Caki2 (cell line): ENCODE results near the gene RAP1A. TPM values are rescaled to one million over a fixed set of nuclear protein-coding genes. Genes with fewer than 3 reads are reported as not detected.

ENCODE experiments used
- DNase-seq: peaks from one replicate; pipeline ENCODE4 v3.0.0-alpha.2; 2015; ENCODE audit warnings: low read depth
- in situ Hi-C: cut with HindIII; loops from 2 replicates; pipeline ENCODE4 v1.10.0; 2016; ENCODE audit warnings: low sequenced_read_pairs, low pct_unique_long_range_greater_than_20kb, mixed read lengths
- total RNA-seq: library from RNA; depleted of rRNA; stranded (reverse); fragments of >200 nt; shearing (Covaris generic); gene quantifications from 2 replicates; pipeline ENCODE4 v1.2.3, GENCODE V29; 2014; ENCODE audit warnings: low replicate concordance

The RAP1A gene
- total RNA-seq, 1 experiment from 2014 or later: 15.3 TPM

DNA sequence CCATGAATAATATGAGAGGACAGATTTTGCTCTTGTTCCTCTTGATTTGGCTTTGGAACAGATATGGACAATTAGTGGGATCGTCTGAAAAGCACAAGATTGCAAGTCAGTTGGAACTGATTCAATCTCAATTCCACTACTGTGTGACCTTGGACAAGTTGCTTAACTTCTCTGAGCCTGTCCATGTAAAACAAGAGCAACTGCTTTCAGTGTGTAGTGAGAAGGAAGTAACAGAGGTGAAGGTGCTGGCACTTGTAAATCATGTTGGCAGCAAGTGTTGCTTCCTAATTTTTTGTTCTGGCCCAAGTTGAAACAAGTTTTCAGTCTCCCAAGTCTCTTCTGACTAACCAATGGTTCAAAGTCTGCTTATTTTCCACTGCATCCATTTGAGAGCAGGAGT, 104.3 kb downstream of the RAP1A start:
- in situ Hi-C loops: no loop called here

DNA sequence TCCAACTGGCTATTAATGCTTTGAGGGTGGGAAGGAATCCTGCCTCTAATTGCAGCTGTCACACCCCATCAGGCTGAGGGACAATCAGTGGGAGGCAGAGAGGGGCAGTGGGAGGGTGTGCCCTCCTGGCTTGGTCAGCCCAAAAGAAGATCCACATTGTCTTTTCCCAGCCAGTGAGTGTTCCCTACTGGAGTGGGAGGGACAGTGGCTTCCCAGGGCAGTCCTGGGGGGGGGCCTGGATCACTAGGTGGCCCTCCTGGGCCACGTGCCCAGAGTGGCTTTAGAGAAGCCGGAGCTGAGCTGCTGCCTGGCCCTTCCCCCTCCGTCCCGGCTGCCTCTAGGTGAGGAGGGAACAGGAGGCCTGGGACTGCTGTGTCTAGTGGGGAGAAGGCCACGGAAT, 105.6 kb downstream of the RAP1A start:
- no peak for DNase-seq
- in situ Hi-C loops: no loop called here

More for the DNA sequence above, 104.3 kb downstream of the RAP1A start:
- DNase-seq: no peak

DNA sequence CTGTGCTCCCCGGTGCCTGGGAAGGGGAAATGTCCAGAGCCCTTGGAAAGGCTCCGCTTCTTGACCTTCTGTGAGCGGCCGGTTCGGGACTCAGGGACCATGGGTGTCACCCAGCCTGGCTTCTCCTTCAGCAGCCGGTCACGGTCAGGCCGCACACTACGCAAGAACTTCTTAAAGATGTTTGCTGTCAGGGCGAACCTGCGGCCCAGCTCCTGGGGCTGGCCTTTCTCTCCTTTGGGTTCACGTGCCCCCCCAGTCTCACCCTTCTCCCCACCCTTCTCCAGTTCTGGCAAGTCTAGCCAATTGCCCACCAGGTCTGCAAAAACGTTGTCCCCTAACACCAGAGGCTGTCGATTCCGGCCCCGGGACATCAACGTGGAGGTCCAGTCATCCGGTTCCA, 107.5 kb downstream of the RAP1A start:
- no peak for DNase-seq
- in situ Hi-C loops: no loop called here

DNA sequence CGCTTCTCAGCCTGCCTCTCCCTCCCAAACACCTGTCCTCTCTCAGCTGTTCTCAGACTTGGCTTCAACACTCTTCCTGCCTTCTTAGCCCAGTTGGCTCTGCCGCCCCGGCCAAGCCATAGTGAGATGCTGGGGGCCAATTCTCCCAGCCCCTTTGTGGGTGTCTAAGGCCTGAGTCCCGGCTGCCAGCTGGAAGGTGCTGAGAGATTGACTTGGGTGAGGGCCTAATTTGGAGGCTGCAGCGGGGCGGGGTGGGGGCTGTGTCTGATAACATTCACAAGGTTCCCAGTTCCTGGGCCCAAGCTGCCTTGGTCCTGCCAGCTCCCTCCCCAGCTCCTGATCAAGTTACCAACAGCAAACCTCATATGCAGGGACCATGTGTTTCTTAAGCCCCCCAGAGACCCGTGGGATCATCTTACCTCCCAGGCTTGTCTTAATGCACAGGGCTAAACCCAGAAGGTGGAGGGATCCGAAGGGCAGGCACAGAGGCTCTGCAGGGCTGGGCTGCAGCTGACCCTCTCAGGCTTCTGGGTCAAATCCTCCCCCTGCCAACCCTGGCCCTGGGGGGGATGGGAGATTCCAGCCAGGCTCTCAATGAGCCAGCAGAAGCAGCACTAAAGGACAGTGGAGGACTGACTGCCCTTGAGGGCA, 109.8 kb downstream of the RAP1A start:
- in situ Hi-C loops: no loop called here
- no peak for DNase-seq

DNA sequence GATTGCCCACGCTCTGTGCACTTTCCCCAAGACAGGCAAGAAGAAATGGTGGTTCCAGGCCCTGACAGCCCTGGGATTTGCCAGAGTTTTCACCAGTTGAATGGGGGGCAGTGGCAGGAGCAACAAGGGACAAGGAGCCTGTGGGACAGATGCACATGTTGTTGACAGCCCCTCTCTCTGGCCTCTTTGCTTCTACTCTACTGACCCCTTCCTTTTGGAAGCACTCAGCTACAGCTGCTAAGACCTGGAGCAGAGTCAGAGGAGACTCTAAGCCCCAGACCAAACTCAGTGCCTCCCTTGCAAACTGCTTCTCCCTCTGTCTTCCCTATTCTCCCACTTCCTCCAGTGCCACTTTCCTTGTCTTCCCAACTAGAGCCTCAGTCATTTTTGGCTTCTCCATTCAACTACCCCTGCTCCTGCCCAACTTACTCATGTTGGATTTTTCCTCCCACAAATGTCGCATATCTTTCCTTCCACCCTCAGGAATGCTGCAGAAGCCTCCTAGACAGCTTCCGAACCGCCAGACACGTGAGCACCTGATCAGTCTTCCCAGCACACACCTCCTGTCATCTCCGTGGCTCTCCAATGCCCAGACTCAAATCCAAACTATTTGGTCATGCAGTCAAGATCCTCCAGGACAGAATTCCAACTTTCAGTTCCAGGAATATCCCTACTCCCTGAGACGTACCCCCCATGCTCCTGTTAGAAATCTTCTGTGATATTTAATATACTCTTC, 110.5 kb downstream of the RAP1A start:
- no peak for DNase-seq

DNA sequence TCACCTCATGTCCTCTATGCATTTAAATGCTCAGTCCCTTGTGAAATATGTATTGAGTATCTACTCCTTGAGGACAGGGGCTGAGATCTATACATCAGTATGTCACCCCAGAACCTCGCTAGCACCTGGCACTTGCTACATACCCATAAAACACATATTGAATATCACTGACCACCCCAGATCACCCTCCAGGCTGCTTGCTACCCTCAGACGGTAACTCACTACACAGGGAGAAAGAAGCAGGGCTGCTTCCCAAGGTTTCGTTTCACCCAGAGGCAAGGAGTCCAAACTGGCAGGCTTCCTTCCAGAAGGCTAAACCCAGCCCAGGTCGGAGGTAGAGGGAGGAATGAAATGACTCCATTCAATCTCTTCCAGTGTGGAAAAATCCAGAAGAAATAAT, 111.1 kb downstream of the RAP1A start:
- in situ Hi-C loops: no loop called here
- DNase-seq: no peak

More for the DNA sequence above, 110.5 kb downstream of the RAP1A start:
- in situ Hi-C loops: no loop called here

DNA sequence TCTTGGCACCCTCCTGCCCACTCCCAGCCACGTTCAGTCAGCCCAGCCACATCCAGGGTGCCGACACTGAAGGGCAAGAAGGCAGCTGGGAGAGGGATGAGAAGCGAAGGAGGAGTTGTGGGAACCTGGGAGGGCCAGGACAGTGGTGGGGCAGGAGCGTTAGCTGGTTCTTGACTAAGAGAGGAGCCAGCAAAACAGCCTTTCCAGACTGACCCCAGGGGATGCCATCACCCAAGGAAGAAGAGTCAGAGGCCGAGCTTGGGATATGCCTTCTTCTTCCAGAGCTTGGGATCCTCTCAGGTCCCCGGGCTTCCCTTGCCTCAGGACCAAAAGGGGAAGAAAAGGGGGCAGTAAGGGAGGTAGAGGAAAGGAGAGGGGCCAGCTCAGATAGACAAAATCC, 112.4 kb downstream of the RAP1A start:
- in situ Hi-C loops: no loop called here
- DNase-seq: no peak

DNA sequence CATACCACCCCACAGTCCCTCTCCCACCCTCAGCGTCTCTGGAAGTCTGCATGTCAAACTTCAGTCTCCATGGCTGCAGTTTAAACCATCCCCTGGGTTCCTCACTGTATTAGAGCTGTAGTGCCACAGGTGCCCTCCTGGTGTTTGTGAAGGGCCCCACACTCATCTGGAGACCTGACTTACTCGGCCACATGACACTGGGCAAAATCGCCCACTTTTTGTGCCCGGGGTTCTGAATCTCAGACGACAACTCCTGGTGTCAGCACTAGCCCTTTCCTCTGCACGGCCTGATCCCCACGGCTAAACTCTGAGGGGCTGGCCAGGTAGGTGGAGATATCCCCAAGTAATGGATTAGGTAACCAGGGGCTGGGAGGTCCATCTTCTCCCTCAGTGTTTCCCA, 113.1 kb downstream of the RAP1A start:
- no peak for DNase-seq
- in situ Hi-C loops: no loop called here

DNA sequence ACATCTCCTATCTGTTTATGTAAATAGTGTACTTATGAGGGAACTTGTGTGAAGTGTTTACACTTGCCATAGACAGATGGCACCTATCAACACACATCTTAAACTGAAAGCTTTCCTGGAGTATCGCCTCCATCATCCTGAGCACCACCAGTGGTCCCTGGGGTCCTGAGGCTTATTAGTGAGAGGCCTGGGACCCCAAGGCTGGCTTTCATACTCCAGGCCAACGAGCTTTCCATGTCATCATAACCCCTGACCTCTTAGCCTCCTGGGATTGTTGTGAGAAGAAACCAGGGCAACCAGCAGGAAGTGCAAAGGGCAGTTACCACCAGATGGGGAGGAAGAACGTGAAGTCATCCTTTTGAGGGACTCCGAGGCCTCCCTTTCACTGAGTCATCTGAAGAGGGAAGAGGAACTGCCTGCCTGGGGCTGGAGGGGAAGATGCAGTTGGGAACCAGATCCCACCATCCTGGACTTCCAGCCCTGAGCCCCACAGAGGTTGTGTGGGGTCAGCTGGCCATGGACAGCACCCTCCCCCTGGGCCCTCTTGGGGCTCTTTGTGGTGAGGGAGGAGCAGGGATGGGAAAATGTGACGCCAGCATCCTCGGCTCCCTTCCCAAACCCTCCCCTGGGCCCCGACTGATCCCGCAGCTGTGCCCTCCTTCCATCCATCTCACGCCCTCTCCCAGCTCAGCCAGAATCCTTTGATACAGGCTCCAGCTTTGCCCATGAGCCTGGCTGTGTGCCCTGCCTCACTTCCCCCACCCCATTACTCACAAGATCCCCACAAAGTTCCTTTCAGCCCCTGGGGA, 113.8 kb downstream of the RAP1A start:
- no peak for DNase-seq
- in situ Hi-C loops: no loop called here

DNA sequence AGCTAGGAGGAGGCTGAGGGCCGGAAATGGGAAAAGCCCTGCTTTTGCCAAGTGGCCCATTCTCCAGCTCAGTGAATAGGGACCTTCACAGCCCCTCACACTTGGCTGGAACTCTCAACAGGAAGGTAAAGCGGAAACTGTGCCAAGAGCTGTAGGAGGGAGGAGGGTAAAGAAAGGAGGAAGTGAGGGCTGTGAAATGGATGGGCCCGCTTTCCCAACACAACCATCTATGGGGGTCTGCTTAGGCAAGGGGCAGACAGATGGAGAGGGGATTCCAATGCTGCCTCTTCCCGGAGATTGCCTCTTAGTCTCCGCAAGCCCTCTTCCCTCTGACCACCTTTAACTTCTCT, 114.4 kb downstream of the RAP1A start:
- in situ Hi-C loops: no loop called here
- no peak for DNase-seq

DNA sequence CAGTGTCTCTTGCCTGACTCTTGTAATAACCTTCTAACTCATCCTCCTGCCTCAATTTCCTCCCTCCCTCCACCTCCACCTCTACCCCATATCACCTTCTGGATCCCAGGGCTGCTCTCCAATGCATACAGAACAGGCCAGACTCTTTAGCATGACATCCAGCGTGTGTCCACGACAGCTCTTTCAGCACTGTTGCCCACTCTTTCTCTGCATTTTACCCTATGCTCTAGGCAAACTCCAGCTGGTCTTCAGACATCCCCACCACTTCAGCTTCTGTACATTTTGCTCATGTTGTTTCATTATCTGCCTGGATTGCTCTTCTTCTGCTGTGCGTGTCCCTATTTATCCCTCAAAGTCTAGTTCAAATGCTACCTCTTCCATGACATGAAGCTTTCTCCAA, 114.8 kb downstream of the RAP1A start:
- no peak for DNase-seq
- in situ Hi-C loops: no loop called here

DNA sequence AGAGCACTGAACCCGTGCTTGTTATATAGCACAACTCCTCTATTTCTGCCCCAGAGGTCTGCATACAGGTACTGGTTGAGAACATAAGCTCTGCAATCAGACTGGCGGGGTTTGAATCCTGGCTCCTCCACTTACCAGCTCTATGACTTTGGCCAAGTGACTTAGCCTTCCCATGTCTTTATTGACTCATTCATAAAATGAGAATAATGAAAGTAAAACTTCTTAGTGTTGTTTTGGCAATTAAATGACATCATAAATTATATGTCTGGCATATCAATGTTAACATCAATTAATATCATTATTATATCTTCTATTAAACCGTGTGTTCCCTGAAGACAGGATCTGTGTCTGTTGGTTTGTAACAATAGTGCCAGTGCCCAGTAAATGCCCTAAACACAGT, 115.3 kb downstream of the RAP1A start:
- in situ Hi-C loops: no loop called here

DNA sequence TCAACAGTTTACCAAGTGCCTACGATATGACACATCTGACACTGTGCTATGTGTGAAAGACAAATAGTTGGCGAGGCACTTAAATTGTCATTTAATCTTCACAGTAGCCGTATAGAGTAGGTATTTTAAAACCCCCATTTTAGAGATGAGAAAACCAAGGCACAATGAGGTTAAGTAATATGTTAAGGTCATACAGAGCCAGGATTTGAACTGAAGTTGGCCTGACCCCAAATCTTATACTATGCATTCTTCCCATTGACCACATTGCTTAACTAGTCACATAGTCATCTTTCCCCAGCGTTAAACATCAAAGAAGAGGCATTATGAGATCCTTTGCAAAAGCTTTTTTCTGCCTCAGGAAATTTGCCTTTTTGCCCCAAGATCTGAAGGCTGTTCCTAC, 115.7 kb downstream of the RAP1A start:
- in situ Hi-C loops: no loop called here
- DNase-seq: no peak

More for the DNA sequence above, 115.3 kb downstream of the RAP1A start:
- no peak for DNase-seq

DNA sequence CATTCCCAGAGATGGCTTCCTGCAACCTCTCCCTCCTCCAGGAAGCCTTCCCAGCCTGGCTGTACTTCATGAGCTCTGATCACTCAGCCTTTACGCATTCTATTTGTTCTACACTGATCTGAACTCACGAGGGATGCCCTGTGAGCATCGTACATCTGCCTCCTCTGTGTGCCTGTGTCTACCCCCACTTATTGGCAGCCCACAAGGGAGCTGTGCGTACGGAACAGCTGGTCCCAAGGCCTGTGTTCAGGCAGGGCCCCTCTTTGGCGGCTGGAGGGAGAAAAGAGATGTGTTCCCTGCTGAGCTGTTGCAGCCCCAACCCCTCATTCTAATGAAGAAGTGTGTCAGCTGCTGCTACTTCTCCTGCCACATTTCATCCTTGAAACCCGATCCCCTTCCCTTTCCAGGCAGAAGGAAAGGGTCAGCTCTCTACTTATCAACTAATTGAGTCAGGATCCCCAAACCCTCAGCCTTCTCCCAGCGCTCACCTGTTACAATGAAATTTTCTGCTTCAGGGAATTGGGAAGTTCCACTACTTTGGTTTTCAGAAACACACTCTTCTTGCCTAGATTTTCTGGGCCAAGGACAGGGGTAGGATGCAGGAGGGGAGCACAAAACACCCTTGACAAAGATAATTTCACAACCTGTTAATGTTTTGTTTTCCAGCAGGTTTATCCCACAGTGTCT, 116.4 kb downstream of the RAP1A start:
- in situ Hi-C loops: no loop called here
- DNase-seq: no peak

DNA sequence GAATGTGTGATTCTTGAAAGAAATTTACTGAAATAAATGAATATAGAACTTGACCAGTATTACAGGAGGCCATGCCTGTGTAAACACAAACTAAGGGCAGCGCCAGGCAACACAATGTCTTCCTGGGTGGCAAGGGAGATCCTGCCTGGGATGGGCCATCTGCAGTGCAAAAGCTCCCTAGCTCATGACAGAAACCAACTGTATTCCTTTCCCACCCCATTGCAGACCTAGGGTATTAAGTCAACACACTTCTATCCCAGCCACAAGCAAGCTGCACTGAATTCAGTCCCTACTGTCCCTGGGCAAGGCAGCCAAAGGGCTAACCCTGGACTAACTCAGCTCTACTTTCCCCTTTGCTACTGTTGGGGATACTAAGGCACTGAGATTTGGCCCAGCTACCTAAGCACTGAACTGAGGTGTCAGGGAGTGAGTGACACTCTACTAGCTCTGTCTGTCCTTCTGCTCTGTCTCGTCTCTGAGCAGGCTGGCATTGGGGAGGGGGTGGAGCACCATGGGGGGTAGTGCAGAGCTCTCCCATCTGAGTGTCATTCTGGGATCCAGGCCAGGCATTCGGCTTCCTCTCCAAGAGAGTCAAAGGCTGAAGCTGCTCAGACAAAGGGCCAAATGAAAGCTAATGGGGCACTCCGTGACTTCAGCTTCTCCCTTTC, 117.1 kb downstream of the RAP1A start:
- no peak for DNase-seq
- in situ Hi-C loops: no loop called here

DNA sequence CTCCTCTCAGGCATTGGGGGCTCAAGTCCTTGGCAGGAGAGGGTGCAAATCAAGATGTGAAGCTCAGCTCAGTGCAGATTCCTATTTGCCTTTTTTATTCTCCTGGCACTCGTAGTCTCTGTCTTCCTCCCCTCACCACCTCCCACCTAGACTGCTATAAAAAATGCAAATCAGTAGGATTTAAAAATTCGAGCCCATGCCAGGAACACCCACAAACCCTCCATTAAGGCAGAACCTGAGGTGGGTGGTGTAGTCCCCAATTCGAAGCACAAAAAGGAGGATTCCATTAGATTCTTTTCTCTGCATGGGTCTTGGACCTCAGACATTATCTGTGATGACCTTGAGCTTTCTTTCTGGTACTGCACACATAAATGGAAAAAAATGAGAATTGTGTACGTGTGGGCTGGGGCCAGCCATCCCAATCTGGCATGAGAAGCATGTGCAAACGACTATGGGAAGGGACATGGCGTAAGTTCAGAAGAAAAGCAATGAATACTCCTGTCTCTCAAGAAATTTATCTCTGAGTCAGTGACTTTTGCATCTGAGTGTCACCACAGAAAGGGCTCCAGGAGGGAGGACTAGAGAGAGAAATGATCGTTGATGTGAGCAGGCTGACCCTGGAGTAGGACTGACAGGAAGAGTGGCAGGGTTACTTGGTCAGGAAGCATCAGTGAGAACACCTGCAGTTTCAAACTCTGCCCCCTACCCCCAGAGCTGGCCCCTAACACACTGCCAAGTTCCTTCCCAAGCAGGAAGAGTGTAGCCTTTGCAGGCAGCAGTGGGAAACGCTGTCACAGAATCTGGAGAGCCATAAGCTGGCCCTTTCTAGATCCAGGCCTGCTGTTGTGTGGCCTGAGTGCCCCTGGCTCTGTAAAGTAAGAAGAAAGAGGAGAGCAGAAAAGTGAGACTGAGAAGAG, 117.9 kb downstream of the RAP1A start:
- no peak for DNase-seq
- in situ Hi-C loops: no loop called here

DNA sequence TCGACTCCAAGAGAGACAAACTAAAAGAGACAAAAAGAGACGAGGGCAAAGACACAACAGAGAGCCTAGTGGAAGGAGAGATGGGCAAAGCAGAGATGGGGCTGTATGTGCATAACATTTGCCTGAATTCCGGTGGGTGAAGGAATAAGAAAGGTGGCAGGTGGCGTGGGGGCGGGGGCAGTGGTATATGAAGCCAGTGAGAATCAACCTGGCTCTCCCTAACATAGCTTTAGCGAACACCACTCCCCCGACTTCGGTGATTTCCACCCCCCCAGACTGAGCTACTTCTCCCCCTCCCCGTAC, 118.5 kb downstream of the RAP1A start:
- no peak for DNase-seq
- in situ Hi-C loops: no loop called here
